ENCODE results near the gene PDE8B. TPM values are rescaled to one million over a fixed set of nuclear protein-coding genes. Genes with fewer than 3 reads are reported as not detected.
"Not testable (repeated sequence)": the region's sequence is repeated elsewhere in the genome, so short reads cannot be mapped to it uniquely, and the experiment has no call there.

Gene PDE8B
- polyA plus RNA-seq, 10 donors = 1.8 to 8.5 (median 3.4) TPM

DNA sequence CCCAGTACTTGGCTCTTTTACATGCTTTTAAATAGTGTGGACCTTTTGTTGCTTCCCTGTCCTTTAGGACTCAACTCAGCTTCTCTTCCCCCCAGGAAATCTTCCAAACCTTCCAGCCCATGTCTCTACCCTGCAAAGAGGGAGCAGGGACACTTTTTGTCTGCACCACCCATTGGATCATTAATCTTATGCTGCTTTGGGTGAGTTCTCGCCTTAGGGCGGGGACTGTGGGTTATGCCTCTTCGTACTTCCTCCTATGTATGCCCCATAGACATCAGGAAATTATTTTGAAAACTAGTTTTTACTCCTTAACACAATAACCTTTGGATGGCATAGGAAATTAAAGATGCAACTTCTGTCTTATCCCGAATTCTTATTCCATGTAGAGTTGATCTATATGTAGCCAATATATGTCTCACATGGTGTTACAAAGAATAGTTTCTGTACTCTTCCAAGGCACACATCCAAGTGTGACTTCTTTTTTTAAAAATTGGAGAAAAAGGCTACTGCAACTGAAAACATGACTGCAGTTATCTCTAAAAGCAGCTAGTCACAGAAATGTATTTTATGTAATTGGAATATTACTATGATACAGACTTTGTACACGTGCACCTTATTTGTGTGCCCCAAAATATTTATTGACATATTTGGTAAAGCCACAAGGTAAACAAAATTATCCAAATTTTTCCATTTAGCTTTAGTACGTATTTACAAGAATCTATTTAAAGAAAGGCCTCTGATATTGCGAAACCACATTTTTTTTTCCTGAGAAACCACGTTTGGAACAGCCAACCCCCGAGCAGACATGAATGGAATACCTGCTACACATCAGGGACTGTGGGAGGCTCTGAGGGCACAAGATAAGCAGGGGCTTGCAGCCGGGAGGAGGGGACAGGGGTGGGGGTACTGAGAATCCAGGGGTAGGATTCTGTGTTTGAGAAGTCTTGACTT, 148.1 kb downstream of the PDE8B start:
- peak in 2 of 3 donors; percentile 13 to 23 for DNase-seq

DNA sequence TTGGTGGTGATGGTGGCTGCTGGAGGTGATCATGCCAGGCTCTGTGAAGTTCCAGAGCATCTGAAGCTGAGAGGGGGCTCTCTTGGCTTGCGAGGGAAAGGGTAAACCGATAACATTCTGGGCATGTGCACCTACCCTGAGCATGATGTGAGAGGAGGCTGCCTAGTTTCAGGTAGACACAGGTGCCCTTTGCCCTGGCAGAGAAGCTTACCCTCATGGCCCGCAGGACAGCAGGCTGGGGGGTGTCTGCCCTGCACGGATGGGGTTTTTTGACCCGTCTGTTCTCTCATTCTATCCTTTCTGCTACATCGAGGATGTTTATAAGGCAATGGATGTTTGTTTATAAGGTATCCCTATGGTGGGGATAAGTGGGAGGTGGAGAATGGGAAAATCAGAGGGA, 148.8 kb downstream of the PDE8B start:
- no peak for DNase-seq

DNA sequence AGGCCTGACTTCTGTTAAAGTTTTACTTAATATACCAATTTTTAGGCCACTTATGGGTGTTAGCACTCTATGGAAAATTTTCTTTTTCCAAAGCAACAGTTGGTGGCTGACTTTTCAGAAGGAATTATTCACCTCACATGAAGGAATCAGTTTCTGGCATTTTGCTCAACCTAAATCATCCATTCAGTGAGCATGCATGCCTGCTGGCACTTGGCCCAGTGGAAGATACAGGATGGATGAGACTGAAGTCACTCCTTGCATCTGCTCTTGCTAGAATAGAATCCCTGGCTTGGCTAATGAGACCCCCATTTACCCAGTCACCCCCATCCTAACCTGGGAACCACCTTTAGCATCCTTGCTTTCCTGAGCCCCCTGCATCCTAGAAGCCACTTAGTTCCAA, 149.9 kb downstream of the PDE8B start:
- DNase-seq = no peak

DNA sequence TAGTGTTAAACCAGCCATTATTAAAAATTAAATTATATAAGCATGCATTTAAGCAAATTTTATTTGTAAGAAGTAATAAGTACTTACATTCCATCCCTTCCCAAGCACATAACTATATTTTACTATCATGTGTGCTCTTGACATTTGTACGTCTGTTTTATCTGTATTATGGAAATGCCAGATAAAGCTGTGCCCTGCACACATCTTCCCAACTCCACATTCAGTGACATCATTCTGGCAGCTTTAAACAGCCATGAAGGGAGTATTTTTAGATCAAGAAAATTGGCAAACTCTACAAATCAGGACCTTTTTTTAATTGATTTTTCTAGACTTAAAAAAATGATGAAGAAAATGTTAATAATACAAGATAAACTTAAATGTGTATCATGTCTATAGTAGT, 150.5 kb downstream of the PDE8B start:
- no peak for DNase-seq

DNA sequence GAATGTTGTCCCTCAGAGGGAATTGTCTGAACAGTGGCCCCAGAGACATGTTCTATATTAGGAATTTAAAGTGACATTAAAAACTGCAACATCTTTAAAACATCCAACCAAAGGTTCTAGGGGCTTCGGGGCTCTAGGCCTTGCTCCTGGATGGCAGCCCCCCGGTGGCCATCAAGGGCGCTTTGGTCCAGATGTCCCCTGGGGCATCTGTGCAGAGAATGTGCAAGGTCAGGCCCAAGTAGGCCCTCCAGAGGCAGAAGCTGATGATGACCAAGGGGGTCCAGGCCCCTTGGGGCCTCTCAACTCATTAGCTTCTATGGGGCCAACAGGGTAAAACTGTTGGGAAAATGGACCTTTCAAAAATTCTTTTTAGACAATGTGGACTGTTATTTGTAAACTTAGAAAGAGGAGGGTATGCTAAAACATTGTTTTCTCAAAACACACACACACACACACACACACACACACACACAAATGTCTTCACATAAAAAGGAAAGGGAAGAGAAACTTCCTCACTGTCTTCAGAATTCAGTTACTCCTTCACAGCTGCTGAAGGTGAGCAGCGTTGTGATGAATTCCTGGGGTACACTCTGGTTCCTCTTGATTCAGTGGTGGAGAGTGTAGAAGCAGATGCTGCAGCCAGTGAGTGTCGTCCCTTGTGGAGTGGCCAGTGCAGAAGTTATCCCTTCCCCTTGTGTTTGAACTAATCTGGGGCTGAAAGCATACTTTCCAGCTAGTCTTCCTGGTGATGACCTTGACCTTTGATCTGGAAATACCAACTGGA, 156.4 kb downstream of the PDE8B start:
- no peak for DNase-seq

DNA sequence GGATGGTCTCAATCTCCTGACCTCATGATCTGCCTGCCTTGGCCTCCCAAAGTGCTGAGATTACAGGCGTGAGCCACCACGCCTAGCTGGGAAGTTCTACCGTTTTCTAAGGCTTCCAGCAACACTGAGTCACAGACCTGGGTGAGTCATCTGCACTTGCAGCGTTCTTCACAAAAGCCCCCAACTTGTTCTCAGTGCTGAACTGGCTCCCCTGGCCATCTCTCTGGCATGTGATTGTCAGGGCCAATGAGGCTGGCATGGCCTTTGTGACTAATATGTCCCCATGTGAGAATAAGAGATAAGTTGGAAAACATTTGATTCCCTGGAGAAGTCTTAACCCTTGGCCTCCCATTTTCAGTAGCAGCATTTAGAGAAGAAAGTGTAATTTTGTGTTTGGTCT, 157.3 kb downstream of the PDE8B start:
- DNase-seq = no peak

DNA sequence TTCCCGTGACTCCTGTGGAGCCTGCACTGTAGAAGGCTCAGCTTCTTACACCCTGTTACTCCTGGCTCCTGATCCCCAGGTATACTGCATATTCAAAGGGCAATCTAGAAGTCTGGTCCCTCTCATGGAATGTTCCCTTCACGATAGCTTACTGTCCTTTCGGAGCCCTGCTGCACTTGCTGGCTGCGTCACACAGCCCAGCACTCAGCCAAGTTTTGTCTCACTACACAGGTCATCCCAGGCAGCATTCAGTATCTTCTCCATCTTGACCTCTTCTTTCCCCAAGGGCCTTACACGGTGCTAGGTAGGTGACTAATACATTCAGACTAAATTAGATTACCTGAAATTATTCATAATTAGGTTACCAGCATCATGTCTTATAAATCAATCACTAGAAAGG, 157.9 kb downstream of the PDE8B start:
- no peak for DNase-seq

DNA sequence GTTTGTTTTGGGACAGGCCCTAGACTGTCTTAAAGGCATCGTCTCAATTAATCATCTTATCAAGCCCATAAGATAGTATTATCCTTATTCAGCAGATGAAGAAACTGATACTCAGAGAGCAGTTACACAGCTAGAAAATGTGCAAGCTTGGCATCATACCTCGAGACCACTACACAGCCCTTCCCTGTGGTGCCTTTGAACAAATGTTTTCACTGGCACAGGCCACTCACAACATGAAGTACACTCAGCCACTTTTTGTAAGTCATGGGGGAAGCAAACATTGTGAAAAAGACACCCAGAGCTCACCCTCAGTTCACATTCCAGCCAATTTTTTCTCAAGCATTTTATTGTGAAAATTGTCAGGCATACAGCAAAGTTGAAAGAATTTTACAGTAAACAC, 159.1 kb downstream of the PDE8B start:
- no peak for DNase-seq

DNA sequence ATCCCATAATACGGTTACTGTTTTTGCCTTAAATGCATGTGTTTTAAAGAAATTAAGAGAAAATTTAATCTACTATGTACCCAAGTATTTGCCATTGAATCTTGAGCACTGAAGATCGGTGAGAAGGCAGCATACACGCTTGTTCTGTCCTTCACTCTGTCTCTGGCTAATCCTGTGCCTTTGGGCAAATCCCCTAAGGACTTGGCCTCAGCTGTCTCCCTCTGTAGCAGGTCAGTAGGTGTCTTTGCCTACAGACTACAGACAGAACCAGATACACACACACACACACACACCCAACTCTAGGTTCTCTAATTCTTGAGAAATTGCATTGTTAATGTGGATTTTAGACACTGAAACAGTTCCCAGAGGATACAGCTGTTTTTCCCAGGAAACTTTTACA, 164.2 kb downstream of the PDE8B start:
- DNase-seq = no peak

DNA sequence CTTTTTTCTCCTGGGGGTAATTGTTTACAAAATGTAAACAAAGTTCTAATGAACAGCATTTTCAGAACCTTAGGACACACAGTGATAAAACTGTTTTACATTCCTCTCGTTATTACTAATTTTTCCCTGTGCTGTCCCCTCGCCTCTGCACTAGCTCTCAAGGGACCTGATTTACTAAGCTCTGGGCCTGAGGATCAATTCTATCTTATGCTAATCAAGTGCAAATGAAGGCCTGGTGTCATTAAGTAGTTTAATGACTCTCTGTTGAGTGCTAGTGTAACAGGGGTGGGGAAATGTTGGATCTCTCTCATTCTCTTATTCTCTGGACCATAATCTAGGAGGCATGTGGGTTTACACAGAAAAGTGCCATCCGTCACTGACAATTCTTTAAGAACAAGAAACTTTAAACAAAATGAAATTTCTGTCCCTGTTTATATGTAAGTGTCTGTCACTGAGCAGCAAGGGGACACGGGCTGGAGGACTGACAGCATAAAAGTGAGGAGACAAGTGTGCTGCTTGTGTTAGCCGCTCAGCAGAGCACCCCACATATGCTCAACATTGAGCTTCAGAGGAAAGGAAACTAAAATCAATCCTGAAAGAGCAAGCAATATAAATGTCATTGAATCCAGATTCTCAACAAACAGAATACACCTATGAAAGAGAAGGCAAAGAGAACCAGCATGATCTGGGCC, 166.3 kb downstream of the PDE8B start:
- DNase-seq = no peak

DNA sequence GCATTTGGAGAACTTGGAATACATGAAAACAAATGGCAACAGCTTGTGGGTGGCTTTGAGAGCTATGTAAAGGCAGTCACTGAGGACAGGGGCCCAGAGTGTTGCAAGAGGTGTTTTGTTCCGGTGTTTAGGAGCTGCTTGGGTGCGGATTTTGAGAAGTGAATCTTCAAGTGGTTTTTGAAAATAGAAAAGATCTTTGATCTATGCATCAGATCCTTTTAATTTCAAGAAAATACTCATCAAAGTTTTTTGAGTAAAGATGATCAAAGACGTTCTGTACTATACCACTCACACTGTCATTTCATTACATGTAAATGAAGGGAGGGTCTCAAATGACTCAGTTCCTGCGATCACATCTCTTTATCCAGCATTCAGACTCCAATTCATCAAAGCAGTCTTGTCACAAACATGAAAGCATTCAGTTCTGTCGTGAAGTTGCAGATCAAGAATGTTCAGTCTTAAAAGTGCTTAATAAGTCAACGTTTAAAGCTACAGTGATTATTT, 169.1 kb downstream of the PDE8B start:
- DNase-seq = no peak

DNA sequence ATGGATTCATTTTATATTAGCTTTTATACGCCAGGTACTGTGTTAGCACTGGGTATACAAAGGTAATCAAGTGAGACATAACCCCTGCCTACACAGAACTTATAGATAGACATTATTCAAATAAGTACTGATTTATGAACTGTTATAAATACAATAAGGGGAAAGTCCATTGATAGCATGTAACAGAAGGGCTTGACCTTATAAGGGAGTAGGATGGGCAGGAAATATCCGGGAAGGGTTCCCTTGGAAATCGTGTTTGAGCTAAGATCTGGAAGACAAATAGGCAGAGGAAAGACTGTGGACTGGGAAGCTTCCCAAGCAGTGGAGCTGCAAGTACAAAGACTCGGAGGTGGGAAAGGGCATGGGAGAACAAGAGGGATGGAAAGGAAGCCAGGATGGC, 170.2 kb downstream of the PDE8B start:
- DNase-seq = no peak

DNA sequence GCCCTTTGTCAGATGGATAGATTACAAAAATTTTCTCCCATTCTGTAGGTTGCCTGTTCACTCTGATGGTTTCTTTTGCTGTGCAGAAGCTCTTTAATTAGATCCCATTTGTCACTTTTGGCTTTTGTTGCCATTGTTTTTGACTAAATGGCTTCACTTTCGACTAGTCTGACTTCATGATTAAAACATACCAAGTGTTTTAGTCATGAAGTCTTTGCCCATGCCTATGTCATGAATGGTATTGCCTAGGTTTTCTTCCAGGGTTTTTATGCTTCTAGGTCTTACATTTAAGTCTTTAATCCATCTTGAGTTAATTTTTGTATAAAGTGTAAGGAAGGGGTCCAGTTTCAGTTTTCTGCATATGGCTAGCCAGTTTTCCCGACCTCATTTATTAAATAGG, 172.9 kb downstream of the PDE8B start:
- DNase-seq = not testable (repeated sequence)

DNA sequence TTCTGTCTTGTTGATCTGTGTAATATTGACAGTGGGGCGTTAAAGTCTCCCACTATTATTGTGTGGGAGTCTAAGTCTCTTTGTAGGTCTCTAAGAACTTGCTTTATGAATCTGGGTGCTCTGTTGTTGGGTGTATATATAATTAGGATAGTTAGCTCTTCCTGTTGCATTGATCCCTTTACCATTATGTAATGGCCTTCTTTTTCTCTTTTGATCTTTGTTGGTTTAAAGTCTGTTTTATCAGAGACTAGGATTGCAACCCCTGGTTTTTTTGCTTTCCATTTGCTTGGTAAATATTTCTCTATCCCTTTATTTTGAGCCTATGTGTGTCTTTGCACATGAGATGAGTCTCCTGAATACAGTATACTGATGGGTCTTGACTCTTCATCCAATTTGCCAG, 175.9 kb downstream of the PDE8B start:
- not testable (repeated sequence) for DNase-seq

DNA sequence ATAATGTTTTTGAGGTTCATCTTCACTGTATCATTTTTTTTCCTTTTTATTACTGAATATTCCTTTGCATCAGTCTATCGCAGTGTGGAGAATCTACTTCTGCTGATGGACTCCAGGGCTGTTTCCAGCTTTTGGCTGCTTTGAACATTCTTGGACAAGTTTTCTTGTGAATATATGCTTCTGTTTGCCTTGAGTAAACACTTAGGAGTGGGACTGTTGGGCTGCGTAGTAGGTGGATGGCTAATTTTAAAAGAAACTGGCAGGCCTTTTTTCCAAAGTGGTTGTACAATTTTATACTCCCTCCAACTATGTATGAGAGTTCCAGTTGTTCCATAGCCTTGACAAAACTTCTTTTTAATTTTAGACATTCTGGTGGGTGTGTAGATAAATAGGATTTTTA, 179.3 kb downstream of the PDE8B start:
- peak in 1 of 3 donors; percentile 10 for DNase-seq

DNA sequence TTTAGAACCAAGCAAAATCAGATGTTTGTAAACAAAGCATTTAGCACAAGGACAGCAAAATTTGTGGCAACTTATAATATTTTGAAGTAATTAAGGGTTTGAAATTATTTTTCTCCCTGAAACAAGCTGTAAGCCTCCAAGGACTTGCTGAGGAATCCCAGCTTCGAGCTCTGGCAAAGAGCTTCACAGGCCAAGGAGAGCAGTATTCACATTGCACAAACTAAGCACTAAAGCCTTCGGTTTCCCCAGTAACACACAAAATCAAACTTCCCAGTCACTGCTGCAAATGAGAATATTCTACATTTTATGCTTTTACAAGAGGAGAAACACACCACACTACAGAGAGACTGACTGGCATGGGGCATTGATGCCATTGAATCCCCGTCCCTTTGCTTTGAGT, 179.7 kb downstream of the PDE8B start:
- DNase-seq = peak in 1 of 3 donors; percentile 6

DNA sequence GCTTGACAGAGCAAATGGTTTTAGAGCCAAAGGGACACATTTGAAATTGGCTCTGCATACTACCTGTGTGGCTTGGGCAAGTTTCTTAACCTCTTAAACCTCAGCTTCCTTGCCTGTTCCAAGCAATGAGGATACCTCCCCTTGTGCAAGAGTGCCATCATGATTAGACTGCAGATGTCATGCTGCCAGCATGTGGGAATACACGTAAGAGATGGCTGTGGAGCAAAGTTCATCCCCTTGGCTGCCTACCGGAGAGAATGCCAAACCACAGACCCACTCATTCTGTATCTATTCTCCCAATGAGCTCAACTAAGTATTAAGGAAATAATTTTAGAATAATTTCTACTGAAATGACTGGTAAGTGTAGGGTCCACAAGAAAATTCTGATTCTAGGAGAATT, 180.3 kb downstream of the PDE8B start:
- no peak for DNase-seq

DNA sequence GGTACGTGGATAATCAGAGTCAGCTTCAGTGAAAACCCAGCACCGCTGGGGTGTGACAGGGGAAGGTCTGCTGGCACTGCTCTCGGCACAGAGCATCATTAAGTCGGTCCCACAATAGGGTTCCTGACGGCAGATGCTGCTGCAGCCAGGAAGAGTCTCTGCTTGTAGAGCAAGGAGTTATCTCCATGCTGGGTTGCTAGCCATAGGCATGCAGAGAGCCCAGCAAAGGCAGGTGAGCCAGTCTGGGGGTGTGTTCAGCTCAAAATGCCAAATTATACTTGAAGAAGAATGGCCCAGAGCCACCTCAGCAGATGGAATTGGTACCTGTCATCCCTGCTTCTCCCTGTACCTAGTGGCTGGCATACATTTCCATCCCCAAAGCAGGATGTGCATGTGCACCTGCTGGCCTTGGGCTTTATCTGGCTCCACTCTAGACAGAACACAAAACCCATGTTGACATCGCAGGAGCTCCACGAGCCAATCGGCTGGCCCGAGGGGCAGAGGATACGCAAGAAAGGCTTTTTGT, 180.8 kb downstream of the PDE8B start:
- DNase-seq = no peak

DNA sequence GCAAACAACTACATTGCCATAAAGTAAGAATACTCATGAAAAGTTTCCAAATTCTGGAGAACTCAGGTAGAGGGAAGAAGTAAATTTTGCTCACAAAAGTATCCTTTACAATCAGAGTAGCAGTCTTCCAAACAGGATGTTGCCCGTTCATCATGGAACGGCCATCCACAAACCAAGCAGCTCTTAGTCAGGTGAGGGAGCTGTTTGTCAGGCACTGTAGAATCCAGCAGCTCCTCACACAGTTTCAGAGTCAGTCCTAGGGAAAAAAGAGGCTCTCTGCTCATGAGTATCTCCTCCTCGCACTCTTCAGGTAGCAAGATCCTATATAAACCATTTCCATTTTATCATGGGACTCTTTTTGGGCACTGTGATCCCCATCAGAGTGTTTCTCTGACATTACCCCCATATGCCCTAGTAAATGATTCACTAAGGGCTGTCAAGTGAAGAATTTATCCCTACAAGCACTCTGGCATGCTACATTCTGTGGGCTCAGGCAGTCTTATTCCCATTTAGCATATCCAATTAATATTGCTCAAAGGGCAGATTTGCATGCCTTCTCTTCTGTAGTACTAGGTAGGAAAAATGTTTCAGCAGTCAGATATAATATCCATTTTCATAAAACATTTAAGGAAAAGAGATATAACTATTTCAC, 183.7 kb downstream of the PDE8B start:
- DNase-seq = no peak

DNA sequence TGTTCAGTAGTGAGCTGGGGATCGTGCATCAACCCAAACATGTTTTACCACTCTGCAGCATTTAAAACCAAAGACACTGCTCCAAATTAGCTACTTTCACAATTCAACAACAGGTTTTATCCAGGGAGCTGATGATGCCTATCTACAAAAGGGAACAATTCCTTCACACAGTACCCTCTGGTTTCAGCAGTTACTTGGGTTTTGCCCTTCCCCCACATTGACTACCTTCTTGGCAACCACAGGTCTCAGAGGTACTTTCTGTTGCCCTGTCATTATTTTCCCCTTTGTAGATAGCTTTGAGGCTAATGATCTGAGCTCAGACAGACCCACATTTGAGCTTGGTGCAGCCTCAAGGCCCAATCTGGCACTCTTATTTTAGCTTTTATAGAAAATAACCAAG, 185.5 kb downstream of the PDE8B start:
- DNase-seq = no peak

DNA sequence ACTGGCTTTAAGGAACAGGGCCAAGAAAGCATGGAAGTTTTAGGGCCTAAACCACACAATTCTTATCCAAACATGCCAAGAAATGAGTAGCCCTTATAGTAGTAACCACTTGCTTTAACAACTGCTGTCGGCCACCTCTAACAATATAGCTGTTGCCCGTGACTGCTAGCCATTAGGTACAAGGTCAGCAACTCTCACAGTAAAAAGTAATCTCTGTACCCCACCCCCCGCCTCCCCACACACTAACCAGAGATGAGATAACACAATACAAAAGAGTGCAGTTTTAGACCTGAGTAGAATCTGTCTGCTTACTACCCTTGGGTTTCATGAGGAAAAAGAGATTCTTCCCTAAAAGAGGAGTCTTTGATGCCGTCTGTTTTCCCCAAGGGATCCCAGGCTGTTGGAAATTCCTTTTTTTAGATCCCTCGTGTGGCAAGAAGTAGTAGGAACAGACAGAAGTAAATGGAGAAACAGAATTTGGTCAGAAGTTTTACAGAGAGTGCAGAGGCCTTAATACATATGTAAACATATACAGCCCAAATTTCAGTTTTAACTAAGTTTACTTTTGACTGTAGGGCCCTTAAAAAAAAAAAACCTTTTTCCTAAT, 187.3 kb downstream of the PDE8B start:
- DNase-seq = no peak
